GM21619 (cell line): ENCODE measurements around the gene USP31.
"Not testable (repeated sequence)": the region's sequence is repeated elsewhere in the genome, so short reads cannot be mapped to it uniquely, and the experiment has no call there.

Experiments used
- ATAC-seq: cut with Tn5 transposase; IDR thresholded peaks from one replicate; pipeline ENCODE4 v1.9.1; 2021; ENCODE audit not compliant: unreplicated experiment

The USP31 gene

DNA sequence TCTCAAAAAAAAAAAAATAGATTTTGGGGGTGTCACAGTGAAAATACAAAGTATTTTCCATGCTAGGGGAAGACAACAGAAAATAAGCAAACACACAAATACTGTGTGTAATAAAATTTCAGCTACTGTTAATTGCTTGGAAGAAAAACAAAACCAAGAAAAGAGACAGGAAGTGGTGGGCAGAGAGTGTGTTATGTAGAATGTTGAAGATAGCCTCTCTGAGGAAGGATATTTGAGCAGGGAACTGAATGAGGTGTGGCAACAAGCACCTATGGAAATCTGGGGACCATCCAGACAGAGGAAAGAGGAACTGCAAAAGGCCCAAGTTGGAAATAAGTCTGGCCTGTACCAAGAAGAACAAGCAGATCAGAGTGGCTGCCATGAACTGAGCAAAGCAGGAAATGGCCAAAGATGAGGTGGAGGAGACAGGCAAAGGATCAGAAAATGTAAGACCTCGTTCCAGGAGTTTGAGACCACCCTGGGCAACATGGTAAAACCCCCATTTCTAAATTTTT, 7.8 kb upstream of the USP31 start:
- no peak for ATAC-seq

DNA sequence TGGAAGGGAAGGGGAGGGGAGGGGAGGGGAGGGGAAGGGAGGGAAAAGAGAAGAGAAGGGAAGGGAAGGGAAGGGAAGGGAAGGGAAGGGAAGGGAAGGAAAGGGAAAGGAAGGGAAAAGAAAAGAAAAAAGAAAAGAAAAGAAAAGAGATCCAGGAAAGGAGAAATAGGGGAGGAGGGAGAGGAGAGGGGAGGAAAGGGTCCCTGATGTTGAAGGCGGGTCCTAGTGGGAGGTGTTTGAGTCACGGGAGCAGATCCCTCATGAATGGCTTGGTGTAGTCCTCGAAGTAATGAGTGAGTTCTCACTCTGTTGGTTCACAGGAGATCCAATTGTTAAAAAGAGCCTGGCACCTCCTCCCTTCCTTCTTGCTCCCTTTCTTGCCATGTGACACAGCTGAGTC, 6.9 kb upstream of the USP31 start:
- ATAC-seq: no peak

DNA sequence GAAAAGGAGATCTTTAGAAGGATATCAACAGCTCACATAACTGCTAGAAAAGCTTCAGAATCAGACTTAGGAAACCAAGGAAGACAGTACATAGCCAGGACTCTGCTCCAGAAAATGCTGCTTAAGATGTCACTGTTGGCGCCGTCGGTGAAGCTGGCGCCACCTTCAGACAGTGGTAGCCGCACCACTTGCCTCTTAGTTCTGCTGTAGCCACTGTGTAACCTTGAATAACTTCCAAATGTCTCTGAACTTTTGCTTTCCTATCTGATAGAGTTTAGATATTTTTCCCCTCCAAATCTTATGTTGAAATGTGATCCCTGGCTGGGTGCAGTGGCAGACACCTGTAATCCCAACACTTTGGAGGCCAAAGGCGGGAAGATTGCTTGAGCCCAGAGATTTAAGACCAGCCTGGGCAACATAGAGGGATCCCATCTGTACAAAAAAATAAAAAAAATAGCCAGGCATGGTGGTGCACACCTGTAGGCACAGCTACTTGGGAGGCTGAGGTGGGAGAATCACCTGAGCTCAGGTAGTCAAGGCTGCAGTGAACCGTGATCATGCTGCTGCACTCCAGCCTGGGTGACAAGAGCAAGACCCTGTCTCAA, 6.3 kb upstream of the USP31 start:
- ATAC-seq: no peak

DNA sequence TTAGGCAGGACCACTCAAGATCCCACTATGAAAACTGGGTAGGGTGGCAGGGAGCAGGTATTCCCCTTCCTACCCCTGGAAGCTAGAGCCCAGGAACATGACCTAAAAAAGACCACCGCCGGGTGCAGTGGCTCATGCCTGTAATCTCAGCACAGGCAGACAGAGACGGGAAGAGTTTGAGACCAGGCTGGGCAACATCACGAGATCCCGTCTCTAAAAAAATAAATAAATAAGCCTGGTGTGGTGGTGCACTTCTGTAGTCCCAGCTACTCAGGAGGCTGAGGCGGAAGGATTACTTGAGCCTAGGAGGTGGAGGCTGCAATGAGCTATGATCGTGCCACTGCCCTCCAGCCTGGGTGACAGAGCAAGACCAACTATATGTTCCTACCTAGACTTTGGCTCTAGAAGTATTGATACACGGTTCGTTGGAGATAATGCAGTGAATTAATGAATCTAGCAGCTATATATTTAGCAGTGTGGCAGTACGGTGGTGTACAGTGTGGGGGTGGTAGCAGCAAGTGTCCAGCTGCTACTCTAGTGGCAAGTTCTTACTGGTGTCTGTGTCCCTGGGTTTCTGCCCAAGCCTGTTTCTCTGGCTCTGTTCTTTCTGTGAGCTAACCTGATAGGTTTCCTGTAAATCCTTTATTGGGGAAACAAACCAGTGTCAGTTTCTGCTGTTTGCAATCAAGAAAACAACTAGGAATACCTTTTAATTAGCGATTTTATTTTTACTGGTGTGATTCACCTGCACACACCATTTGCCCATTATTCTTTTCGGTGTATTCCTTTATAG, 3.3 kb upstream of the USP31 start:
- no peak for ATAC-seq

DNA sequence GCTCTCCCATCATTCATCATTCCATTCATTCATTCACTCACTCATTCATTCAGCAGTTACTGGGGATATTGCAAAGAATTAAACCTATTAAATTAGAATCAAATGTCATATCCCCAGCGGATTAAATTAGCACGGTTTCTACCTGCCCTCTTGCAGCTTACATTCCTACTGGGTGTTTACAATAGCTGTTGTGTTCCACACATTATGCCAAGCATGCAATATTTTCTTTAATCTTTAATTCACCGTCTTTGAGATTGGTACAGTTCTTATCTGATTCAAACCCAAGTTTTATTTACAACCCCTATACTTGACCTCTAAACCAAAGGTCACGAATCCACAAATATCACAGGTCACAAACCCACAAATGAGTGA, 727 bp upstream of the USP31 start:
- no peak for ATAC-seq

DNA sequence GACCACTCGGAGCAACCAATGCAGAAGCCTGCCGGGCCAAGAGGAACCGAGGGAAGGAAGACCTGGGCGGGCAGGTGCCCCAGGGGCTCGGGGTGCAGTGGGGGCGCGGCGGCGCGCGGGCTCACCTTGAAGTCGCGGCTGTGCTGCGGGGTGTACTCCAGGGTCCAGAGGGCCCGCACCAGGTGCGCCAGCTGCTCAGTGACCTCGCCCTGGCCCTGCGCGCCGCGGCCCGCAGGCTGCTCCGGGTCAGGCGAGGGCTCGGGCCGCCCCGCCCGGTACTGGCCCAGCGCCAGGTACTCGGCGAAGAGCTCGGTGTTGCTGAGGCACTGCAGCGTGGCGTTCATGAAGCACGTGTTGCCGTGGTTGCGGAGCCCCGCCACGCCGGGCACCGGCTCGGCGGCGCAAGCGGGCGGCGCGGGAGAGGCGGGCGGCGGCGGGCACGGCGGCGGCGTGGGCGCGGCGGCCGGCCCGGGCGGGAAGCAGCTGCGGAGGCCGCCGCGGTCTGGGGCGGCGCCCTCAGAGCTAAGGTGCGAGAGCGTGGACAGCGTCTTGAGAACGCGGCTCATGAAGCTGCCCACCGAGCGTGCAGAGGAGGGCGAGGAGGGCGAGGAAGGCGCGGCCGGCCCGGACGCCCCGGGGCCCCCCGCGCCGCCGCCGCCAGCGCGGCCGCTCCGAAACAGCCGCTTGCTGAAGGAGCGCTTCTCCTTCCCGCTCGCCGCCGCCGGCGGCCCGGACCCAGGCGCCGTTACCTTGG, 562 bp downstream of the USP31 start:
- peak; percentile 30 for ATAC-seq

DNA sequence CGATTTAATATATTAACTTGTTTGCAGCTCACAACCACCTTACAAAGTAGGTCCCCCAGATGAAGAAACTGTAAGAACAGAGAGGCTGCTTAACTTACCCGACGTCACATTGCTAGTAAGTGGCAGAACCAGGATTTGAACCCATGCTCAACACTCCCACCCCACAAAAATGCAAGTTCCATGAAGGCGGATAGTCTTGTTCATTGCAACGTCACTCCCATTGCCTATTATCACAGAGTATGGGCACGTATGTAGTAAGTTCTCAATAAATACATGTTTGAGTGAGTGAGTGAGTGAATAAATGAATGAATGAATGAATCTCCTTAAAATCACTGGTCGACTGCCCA, 1.1 kb downstream of the USP31 start:
- no peak for ATAC-seq

DNA sequence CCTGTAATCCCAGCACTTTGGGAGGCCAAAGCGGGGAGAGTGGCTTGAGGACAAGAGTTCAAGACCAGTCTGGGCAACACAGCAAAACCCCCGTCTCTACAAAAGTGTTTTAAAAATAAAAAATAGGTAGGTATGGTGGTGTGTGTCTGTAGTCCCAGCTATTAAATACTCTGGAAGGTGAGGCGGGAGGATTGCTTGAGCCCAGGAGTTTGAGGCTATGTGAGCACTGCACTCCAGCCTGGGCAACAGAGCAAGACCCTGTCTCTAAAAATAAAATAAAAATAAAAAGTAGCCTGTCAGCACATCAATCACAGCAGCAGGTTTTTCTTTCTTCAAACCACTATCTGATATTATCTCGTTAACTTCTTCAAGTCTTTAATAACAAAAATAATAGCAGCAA, 1.6 kb downstream of the USP31 start:
- no peak for ATAC-seq

DNA sequence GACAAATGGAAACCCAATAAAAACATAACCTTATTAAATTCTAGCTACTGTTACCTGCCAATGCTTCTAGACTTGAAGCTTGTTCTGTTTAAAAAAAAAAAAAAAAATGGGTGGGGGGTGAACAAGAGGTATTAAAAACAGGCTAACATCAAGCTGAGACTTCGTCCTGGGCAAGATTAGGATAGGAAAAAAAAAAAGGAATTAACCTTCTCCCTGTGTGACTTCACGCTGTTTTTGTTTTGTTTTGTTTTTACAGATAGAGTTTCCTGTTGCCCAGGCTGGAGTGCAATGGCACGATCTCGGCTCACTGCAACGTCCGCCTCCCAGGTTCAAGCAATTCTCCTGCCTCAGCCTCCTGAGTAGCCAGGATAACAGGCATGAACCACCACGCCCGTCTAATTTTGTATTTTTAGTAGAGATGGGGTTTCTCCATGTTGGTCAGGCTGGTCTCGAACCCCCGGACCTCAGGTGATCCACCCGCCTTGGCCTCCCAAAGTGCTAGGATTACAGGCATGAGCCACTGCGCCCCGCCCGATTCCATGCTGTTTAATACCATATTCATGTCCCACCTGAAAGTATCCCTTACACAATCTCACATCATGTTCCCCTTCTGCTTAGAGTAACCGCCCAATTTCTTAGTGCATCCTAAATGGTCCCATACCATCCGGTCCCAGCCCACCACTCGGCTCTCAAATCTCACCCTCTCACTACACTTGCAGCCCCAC, 2.2 kb downstream of the USP31 start:
- ATAC-seq: no peak

DNA sequence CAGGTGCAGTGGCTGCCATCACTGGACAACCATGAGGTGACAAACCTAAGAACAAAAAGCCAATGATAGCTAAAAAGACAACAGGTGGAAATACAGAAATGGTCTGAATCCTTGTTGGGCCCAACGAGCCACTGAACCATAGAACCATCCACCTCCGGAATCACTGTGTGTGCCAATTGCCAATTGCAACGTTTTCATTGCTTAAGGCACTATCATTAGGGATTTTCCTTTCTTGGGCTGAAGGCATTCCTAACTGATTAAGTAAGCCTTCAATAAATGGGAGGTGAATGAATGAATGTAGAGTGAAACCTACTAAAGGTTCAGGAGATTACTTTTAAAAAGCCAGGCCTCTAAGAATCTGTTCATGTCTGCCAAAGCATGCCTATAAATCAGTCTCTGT, 3.6 kb downstream of the USP31 start:
- ATAC-seq: no peak

DNA sequence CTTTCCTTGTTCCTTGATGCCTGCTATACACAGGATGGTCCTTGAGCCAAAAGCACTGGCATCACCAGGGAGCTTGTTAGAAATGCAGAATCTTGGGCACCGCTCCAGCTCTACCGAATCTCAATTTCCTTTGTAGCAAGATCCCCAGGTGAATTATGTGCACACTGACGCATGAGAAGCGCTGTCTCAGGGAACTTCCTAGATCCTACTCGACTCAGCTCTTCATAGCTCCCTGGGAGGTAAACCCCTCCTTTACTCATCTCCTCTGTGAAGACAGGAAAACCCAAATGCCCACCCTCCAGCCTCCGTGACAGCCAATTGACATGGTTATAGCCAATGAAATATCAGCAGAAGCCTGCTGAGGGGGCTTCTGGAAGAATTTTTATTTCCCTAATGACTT, 4.1 kb downstream of the USP31 start:
- no peak for ATAC-seq

DNA sequence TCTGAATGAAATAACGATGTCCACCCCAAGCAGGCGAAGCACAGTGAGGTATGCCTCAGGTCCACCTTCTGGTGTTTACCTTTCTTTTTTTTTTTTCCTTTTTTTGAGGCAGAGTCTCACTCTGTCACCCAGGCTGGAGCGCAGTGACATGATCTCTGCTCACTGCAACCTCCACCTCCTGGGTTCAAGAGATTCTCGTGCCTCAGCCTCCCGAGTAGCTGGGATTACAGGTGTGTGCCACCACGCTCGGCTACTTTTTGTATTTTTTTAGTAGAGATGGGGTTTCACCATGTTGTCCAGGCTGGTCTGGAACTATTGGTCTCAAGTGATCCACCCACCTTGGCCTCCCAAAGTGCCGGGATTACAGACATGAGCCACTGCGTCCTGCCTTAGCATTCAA, 4.9 kb downstream of the USP31 start:
- ATAC-seq: not testable (repeated sequence)

DNA sequence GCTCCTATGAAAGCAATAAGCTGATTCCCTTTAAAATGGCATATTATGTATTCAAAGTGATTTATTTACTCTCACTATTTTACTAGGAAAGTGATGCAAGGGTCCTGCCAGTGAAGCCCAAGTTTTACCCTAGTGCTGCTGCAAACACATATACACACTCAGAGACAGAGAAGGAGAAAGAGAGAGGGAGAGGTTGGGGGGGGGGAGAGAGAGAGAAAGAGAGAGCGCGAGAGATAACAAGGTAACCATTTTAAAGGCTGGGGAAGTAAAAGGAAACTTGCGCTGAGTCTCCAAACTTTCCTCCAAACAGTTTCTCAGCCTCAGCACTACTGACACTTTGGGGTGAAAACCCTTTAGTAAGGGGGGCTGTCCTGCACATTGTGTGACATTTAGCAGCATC, 5.9 kb downstream of the USP31 start:
- ATAC-seq: no peak

DNA sequence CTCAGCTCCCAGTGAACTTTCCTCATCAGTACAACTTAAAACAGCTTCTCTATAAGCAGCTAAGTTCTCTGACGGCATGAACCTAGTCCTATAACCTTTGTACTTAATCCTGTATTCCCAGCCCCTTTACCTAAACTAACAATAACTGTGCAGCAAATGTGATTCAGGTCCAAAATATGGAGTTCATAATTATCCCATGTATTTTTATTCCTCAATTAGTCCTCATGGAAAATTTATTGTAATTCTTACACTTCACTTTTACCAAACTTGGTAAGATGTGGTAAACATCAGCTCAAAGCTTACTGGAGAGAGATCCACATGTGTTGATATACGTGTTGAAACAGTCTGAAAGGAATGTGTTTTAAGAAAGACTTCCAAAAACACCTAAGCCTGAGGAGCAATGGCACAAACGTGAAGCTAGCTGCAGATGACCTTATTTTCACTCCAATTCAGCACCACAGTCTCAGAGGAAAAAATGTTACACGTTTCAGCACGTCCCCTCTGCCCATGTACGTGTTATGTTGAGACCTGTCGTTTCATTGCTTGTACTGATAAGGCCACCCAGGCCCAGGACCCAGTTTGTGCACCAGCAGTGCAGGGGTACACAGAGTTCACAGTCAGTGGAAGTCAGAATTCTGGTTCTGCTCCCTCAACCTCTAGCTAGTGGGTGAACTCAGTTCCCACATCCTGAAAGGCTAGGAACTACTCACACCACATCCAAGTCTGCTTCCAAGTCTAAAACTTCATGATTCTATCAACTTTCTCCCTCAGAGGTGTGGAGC, 7.1 kb downstream of the USP31 start:
- ATAC-seq: no peak

DNA sequence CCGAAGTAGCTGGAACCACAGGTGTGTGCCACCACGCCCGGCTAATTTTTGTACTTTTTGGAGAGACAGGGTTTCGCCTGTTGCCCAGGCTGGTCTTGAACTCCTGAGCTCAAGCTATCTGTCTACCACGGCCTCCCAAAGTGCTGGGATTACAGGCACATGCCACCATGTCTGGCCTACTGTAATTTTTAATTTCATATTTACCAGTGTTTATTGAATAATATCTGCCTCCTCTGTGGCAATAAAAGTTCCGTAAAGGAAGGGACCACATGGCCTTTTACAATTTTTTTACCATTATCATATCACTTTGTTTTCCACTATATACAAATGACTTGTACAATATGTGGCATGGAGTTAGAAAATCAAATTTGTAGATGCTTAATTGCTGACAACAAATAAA, 7.8 kb downstream of the USP31 start:
- ATAC-seq: no peak

DNA sequence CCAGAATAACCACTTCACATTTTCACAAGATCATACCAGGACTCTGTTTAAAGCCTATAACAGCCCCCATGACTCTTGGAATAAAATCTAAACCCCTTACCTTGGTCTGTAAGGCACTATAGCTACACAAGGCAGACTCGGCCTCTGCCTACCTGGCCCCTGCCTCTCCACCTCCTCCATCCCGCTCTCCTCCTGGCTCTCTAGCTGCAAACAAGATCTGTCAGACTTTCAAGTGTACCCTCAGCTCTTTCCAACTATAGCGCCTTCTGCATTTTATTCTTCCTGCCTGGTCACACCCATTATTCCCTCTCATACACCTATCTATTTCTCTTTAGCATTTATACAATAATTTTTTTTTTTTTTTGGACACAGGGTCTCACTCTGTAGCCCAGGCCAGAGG, 8.2 kb downstream of the USP31 start:
- no peak for ATAC-seq

DNA sequence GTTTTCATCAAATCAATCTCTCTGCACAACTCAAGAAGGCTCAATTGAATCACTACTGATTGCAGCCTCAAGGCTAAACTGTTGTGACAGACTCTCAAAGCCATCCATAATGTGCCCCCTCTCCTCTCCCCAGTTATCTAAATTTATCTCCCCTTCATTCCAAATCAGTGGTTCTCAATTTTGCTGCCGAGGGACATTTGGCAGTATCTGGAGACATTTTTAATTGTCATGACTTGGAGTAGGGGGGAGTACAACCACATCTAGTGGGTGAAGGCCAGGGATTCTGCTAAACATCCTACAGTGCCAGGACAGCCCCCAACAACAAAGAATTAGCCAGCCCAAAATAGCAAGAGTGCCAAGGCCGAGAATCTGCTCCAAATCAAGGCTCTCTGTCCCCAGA, 9.1 kb downstream of the USP31 start:
- no peak for ATAC-seq

DNA sequence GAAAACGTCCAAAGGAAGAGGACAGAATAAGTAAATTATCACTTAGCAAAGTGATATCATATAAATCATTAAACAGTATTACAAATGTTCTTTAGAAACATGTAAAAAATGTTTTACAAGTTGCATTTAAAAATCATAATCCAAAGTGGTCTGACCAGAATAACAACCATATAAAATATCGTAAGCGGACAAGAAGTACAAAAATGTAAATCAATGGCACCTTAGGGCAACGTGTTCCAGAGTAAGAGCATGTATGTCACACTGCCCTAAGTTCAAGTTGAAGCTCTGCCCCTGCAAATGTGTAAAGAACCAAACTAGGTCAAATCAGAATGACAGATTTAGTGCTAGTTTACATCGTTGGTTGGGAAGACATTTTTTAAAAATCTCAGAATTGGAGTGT, 11.4 kb downstream of the USP31 start:
- ATAC-seq: no peak

DNA sequence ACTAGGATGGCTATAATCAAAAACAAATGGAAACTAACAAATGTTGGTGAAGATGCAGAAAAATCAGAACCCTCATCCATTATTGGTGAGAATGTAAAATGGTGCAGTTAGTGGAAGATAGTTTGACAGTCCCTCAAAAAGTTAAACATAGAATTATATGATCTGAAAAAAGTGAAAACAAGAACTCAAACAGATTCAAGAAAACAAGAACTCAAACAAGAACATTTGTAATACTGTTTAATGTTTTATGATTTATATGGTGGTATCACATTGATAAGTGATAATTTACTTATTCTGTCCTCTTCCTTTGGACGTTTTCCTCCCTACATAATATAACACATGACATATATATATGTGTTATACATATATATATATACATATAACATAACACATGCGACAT, 12.0 kb downstream of the USP31 start:
- ATAC-seq: no peak

DNA sequence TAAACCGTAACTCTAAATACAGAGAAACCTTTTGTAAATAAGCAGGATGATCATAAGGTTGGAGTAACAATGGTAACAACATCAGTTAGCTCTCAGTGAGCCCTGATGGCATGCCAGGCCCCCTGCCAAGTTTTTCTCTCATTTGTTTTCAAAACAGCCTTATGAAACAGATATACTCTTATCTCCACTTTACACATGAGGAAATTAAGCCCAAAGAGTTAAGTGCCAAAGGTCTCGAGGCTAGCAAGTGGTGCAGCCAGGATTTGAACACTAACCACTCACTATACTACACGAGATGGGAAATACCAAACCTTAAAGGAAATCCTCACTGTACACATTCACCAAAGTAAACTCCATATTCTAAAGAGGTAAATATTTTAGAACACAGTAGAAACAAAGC, 15.0 kb downstream of the USP31 start:
- no peak for ATAC-seq
